HUES6 (cell line): ENCODE measurements around the gene PTP4A2.

Experiments used
- H3K27ac ChIP-seq: 2 replicates; pipeline ENCODE4 v1.7.0; 2013; ENCODE audit warnings: low read depth, mild to moderate bottlenecking, low read length, inconsistent platforms
- H3K27me3 ChIP-seq: 2 replicates; pipeline ENCODE4 v1.6.1; 2013; ENCODE audit warnings: low read length; ENCODE audit not compliant: control insufficient read depth, insufficient read depth
- H3K36me3 ChIP-seq: 2 replicates; pipeline ENCODE4 v1.6.1; 2013; ENCODE audit warnings: low read length; ENCODE audit not compliant: control insufficient read depth, insufficient read depth
- H3K4me1 ChIP-seq: 2 replicates; pipeline ENCODE4 v1.6.1; 2013; ENCODE audit warnings: low read length; ENCODE audit not compliant: control insufficient read depth, insufficient read depth
- H3K4me3 ChIP-seq: 2 replicates; pipeline ENCODE4 v1.5.1; 2013; ENCODE audit warnings: low read depth, low read length
- H3K9ac ChIP-seq: one replicate; pipeline ENCODE4 v1.6.1; 2013; ENCODE audit warnings: mild to moderate bottlenecking, low read length
- H3K9me3 ChIP-seq: 2 replicates; pipeline ENCODE4 v1.6.1; 2013; ENCODE audit warnings: low read depth, low read length; ENCODE audit not compliant: control insufficient read depth, insufficient read depth

PTP4A2 gene

GRCh38 chr1:31919591-31919990, 18.6 kb downstream of the PTP4A2 start:
- Histone ChIP-seq H3K4me1 (peaks cover 8% of the 10 kb centered on the region; the same call in 1 of the 2 replicates), H3K27ac (no peak overlapping the region), H3K4me3 (no peak overlapping the region), H3K9me3 (no peaks in the 10 kb centered on the region), H3K36me3 (peaks cover 45% of the 10 kb centered on the region), H3K27me3 (no peaks in the 10 kb centered on the region), H3K9ac (no peak overlapping the region)

GRCh38 chr1:31915438-31915837, 22.7 kb downstream of the PTP4A2 start:
- no peak overlapping the region for H3K27ac ChIP-seq
- H3K4me1 ChIP-seq, result no peaks in the 10 kb centered on the region
- no peak overlapping the region for H3K9ac ChIP-seq
- peaks cover 6% of the 10 kb centered on the region; the same call in 1 of the 2 replicates for H3K9me3 ChIP-seq
- H3K36me3 ChIP-seq, result peaks cover 73% of the 10 kb centered on the region
- H3K4me3 ChIP-seq, result no peak overlapping the region
- H3K27me3 ChIP-seq, result no peaks in the 10 kb centered on the region

GRCh38 chr1:31913968-31914367, 24.2 kb downstream of the PTP4A2 start:
- Histone ChIP-seq H3K27me3 (no peaks in the 10 kb centered on the region), H3K36me3 (peaks cover 80% of the 10 kb centered on the region), H3K9ac (no peak overlapping the region), H3K4me1 (no peaks in the 10 kb centered on the region), H3K4me3 (no peak overlapping the region), H3K27ac (no peak overlapping the region), H3K9me3 (peaks cover 6% of the 10 kb centered on the region; the same call in 1 of the 2 replicates)

GRCh38 chr1:31912839-31913239, 25.3 kb downstream of the PTP4A2 start:
- peaks cover 79% of the 10 kb centered on the region for H3K36me3 ChIP-seq

GRCh38 chr1:31911994-31912780, 26.0 kb downstream of the PTP4A2 start:
- Histone ChIP-seq H3K9me3 (peaks cover 6% of the 10 kb centered on the region; the same call in 1 of the 2 replicates), H3K36me3 (peaks cover 82% of the 10 kb centered on the region), H3K9ac (no peak overlapping the region), H3K27me3 (no peaks in the 10 kb centered on the region), H3K27ac (no peak overlapping the region), H3K4me3 (no peak overlapping the region), H3K4me1 (no peaks in the 10 kb centered on the region)

More at GRCh38 chr1:31912839-31913239, 25.3 kb downstream of the PTP4A2 start:
- no peaks in the 10 kb centered on the region for H3K27me3 ChIP-seq
- no peak overlapping the region for H3K9ac ChIP-seq
- H3K4me3 ChIP-seq, result no peak overlapping the region
- no peaks in the 10 kb centered on the region for H3K4me1 ChIP-seq
- no peak overlapping the region for H3K27ac ChIP-seq
- peaks cover 6% of the 10 kb centered on the region; the same call in 1 of the 2 replicates for H3K9me3 ChIP-seq

GRCh38 chr1:31910933-31911332, 27.2 kb downstream of the PTP4A2 start:
- no peaks in the 10 kb centered on the region for H3K27me3 ChIP-seq
- no peaks in the 10 kb centered on the region for H3K4me1 ChIP-seq
- no peak overlapping the region for H3K27ac ChIP-seq
- no peak overlapping the region for H3K4me3 ChIP-seq
- peaks cover 83% of the 10 kb centered on the region for H3K36me3 ChIP-seq
- peaks cover 6% of the 10 kb centered on the region; the same call in 1 of the 2 replicates for H3K9me3 ChIP-seq
- no peak overlapping the region for H3K9ac ChIP-seq

- Histone ChIP-seq H3K27me3 (no peaks in the 10 kb centered on the region), H3K9ac (no peak overlapping the region), H3K4me1 (no peaks in the 10 kb centered on the region), H3K27ac (no peak overlapping the region), H3K9me3 (peaks cover 6% of the 10 kb centered on the region; the same call in 1 of the 2 replicates), H3K4me3 (no peak overlapping the region), H3K36me3 (peaks cover 74% of the 10 kb centered on the region)
These were observed 28.5 kb downstream of the PTP4A2 start for GRCh38 chr1:31909691-31910090.

GRCh38 chr1:31906557-31906956, 31.6 kb downstream of the PTP4A2 start:
- no peak overlapping the region for H3K4me3 ChIP-seq
- H3K27me3 ChIP-seq, result no peaks in the 10 kb centered on the region
- H3K9ac ChIP-seq, result no peak overlapping the region
- H3K4me1 ChIP-seq, result no peaks in the 10 kb centered on the region
- no peak overlapping the region for H3K27ac ChIP-seq
- peaks cover 9% of the 10 kb centered on the region for H3K9me3 ChIP-seq
- peaks cover 52% of the 10 kb centered on the region for H3K36me3 ChIP-seq

- no peaks in the 10 kb centered on the region for H3K4me1 ChIP-seq
- H3K9ac ChIP-seq, result no peak overlapping the region
- H3K27me3 ChIP-seq, result no peaks in the 10 kb centered on the region
- H3K9me3 ChIP-seq, result peaks cover 9% of the 10 kb centered on the region
- H3K27ac ChIP-seq, result no peak overlapping the region
- no peak overlapping the region for H3K4me3 ChIP-seq
- H3K36me3 ChIP-seq, result peaks cover 43% of the 10 kb centered on the region
These were observed 32.5 kb downstream of the PTP4A2 start for GRCh38 chr1:31905681-31906080.

- Histone ChIP-seq H3K9me3 (peaks cover 9% of the 10 kb centered on the region), H3K27ac (no peak overlapping the region), H3K4me1 (no peaks in the 10 kb centered on the region), H3K4me3 (no peak overlapping the region), H3K36me3 (peaks cover 39% of the 10 kb centered on the region), H3K27me3 (no peaks in the 10 kb centered on the region), H3K9ac (no peak overlapping the region)
These were observed 33.1 kb downstream of the PTP4A2 start for GRCh38 chr1:31905093-31905509.

- Histone ChIP-seq H3K36me3 (peaks cover 33% of the 10 kb centered on the region), H3K9ac (no peak overlapping the region), H3K27me3 (no peaks in the 10 kb centered on the region), H3K4me3 (no peak overlapping the region), H3K27ac (no peak overlapping the region), H3K9me3 (peaks cover 9% of the 10 kb centered on the region), H3K4me1 (no peaks in the 10 kb centered on the region)
These were observed 33.7 kb downstream of the PTP4A2 start for GRCh38 chr1:31904339-31905092.
